ENCODE measurements around the gene SUV39H1.

Gene SUV39H1

DNA sequence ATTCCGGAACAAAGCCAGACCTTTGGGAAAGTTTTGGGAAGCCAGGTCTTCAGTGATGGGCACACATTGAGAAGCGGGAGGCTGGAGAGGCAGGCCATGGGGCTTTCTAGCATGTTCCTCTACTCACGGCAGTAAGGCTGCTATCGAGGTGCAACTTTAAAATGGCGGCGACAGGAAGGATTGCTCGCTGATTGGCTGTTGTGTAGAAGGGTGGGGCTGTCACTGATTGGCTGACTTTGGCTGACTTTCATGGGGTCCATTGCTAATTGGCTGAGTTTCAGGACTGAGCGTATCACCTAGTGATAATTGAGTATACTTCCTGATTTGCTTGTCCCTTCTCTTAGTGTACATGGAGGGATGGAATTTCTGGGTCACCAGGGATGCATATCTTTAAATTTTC is 45.3 kb downstream of the SUV39H1 start:
- POLR2A ChIA-PET (ENCODE audit: low non-redundant PET): no interaction called here
- H3K27ac ChIP-seq: no peak overlapping the region
- no peak for DNase-seq (ENCODE audit: low spot score)
- TF ChIP-seq CTCF (conservative IDR thresholded peaks at IDR 0.05; ENCODE audit: low read depth): no peak
- CTCF ChIA-PET: no interaction called here

GRCh38 chrX:48745222-48745621 is 48.7 kb downstream of the SUV39H1 start:
- POLR2A ChIA-PET (ENCODE audit: low non-redundant PET): no interaction called here
- no peak overlapping the region for H3K27ac ChIP-seq
- DNase-seq (ENCODE audit: low spot score): no peak
- CTCF ChIA-PET: interaction anchor here (0.5 kb wide), 1 partner anchor 76 kb away, joined by 3 read pairs; no protein-coding TSS in a partner anchor
- no peak for TF ChIP-seq CTCF (conservative IDR thresholded peaks at IDR 0.05; ENCODE audit: low read depth)

DNA sequence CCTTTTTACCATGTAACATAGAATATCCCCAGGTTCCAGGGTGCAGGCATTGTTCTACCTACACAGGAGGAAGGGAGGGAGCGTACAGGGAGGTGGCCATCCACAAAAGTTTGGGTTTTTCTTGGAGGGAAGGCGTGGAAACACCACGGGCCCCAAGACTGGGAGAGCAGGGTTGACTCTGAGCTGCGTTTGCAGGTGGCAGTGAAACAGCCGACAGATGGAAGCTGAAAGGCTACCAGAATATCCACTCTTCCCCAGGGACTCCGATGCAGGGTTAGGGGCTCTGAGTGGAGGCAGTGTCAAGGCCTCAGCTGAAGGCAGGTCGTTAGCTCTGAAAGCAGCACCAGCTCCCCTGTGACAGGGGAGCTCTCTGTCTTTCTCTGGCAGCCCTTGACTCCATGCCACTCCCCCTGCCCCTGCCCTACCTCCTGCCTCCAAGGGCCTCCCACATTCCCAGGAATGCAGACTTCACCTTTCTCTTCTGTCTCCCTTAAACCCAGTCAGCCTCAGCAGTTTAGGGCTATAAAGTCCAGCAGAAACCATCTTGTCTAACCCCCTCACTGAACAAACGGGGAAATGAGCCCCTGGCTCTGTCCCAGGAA is 51.0 kb downstream of the SUV39H1 start:
- POLR2A ChIA-PET (ENCODE audit: low non-redundant PET): no interaction called here

GRCh38 chrX:48749182-48749581 is 52.6 kb downstream of the SUV39H1 start:
- CTCF ChIA-PET: no interaction called here
- TF ChIP-seq CTCF (conservative IDR thresholded peaks at IDR 0.05; ENCODE audit: low read depth): no peak

More for the DNA sequence above, 51.0 kb downstream of the SUV39H1 start:
- H3K27ac ChIP-seq: no peak overlapping the region
- no peak for DNase-seq (ENCODE audit: low spot score)
- CTCF ChIA-PET: no interaction called here
- no peak for TF ChIP-seq CTCF (conservative IDR thresholded peaks at IDR 0.05; ENCODE audit: low read depth)

GRCh38 chrX:48751343-48751742 is 54.8 kb downstream of the SUV39H1 start:
- H3K27ac ChIP-seq: no peak overlapping the region
- ChIA-PET CTCF (no interaction called here), POLR2A (ENCODE audit: low non-redundant PET) (no interaction called here)
- no peak for TF ChIP-seq CTCF (conservative IDR thresholded peaks at IDR 0.05; ENCODE audit: low read depth)
- DNase-seq (ENCODE audit: low spot score): no peak

More at GRCh38 chrX:48749182-48749581, 52.6 kb downstream of the SUV39H1 start:
- no peak for DNase-seq (ENCODE audit: low spot score)
- H3K27ac ChIP-seq: no peak overlapping the region
- POLR2A ChIA-PET (ENCODE audit: low non-redundant PET): no interaction called here

GRCh38 chrX:48752498-48752897 is 56.0 kb downstream of the SUV39H1 start:
- no peak for TF ChIP-seq CTCF (conservative IDR thresholded peaks at IDR 0.05; ENCODE audit: low read depth)
- H3K27ac ChIP-seq: no peak overlapping the region
- POLR2A ChIA-PET (ENCODE audit: low non-redundant PET): no interaction called here
- CTCF ChIA-PET: no interaction called here
- DNase-seq (ENCODE audit: low spot score): no peak

Measured in RWPE1 (cell line).